Activated gamma-delta T cell (primary cell): ENCODE results near the gene WFS1.

Experiments used
- DNase-seq: peaks from one replicate; lab custom pipeline; 2025; lab: John Stamatoyannopoulos, UW
- total RNA-seq, 2 donors: gene quantifications; one replicate each; lab custom pipeline; 2026; lab: John Stamatoyannopoulos, UW

The WFS1 gene, protein sequence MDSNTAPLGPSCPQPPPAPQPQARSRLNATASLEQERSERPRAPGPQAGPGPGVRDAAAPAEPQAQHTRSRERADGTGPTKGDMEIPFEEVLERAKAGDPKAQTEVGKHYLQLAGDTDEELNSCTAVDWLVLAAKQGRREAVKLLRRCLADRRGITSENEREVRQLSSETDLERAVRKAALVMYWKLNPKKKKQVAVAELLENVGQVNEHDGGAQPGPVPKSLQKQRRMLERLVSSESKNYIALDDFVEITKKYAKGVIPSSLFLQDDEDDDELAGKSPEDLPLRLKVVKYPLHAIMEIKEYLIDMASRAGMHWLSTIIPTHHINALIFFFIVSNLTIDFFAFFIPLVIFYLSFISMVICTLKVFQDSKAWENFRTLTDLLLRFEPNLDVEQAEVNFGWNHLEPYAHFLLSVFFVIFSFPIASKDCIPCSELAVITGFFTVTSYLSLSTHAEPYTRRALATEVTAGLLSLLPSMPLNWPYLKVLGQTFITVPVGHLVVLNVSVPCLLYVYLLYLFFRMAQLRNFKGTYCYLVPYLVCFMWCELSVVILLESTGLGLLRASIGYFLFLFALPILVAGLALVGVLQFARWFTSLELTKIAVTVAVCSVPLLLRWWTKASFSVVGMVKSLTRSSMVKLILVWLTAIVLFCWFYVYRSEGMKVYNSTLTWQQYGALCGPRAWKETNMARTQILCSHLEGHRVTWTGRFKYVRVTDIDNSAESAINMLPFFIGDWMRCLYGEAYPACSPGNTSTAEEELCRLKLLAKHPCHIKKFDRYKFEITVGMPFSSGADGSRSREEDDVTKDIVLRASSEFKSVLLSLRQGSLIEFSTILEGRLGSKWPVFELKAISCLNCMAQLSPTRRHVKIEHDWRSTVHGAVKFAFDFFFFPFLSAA
- 4.2 to 4.4 reads per million in 2 donors for total RNA-seq

DNA sequence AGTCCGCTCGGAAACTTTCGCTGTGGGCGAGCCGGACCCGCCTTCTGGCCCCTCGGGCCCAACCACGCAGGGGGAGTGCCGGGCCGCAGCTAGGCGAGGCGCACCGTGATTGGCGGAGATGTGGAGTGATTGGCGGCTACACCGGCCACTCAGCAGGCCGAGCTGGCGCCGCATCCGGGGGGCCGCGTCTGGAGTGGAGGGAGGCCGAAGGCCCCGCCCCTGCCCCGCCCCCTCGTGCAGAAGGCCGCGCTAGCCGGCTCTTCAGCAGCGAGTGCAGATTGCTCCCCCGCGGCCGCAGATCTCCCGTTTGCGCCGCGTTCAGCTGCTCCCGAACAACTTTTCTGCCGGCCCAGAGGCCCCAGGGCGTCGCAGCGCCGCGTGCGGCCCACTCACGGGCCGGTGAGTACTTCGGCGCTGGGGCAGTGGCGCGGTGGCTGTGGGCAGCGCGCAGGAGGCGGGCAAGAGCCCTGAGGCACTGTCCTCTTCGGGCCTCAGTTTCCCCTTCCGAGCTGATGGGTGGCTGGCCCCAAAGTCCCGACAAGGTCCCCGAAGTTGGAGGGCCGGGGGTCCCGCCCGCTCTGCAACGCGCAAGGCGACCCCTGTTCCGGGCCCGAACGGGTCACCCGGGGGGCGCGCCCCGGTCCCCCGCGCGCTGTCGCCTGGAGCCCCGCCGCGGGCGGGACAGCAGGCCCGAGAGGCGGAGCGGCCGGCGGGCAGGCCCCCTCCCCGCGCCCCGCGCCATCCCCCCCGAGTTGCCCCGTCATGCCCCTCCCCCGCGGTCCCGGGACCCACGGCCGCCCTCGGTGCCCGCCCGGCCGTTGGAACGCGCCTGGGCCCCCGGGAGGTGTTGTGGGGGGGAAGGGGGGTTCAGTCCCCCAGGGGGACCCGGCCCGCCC, at the start of gene WFS1:
Gene WFS1, plus strand, starts transcription at position 235 of the 896 bp plus-strand sequence. CDS start 7,606 bp downstream, outside the sequence.
- peak; percentile 94 for DNase-seq

DNA sequence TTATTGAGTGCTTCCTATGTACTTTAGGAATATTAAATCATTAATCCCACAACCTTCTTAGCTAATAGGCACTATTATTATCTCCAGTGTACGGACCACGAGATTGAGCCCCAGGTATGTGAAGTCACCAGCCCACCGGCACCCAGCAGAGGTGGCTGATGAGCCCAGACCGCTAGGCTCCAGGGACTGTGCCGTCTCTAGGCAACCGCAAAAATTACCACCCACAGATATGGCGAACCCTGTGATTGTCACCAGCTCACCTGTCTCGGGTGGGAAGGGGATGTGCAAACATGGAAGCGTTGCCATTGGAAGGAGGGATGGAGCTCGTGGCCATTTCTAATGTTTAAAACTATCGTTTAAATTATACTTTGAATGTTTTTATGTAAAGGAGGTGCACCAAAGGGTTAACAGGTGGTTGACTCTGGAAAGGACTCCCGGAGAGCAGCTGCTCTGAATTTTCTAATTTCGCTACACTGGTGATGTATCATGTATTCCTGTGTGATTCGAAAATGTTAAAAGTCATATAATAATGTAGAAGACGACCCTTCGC, 48.3 kb upstream of the WFS1 start:
- DNase-seq: no peak

DNA sequence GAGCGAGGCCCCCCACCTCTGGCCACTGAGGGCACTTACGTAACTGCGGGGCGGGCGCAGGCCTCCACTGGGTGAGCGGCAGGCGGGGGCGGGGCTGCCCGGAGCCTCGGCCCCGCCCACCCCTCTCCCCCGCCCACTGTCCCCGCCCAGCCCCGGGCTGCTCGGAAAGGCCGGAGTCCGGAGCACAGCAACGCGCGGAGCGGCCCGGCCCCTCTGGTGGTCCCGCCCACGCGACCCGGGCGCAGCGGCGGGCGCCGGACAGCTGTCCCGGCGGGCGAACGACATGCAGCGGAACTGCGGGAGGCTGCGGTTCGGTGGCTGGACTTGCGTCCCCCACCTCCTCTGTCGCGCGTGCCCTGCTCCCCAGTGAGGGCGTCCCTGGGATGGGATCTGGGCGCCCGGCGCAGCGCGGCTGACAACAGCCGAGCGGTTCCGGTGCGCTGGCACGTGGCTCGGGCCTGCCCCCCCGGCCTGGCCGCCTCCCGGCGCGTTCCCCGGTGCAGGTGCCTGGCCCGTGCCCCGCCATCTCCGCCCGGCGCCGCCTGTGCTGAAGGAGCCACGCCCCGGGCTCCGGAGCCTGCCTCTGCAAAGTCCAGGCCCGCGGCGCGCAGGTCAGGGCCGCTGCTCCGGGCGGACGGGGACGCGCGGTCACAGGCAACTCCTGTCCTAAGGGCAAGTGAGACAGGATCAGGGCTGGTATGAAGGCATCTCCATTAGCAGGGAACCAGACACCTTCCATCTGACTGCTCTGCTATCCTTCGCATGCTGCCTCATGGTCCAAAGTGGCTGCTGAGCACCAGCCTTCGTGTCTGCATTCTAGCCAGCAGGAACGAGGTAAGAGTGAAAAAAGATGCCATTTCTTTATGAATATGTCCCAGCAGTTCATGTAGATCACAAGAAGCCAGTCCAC, 47.5 kb upstream of the WFS1 start:
- peak; percentile 45 for DNase-seq

DNA sequence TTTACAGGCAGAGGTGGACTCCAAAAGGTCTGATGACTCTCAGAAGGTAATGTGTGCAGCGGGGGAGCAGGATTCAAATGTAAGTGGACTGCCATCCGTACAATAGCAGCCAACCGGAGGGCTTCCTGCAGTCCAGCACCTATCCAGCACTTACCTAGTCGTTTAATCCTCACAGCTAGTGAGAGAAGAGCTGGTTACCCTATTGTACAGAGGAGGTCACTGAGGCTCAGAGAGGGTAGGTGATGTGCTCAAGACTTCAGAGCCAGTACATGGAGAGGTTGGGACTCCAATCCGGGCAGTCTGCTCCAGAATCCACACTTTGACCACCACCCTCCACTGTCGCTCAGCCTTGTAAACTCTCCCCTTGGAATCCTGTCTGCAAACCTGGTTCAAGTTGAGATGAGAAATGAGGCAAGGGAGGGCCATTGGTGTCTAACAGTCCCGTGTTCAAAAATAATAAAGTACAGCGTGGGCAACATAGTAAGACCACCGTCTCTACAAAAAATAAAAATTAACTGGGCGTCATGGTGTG, 46.8 kb upstream of the WFS1 start:
- no peak for DNase-seq

DNA sequence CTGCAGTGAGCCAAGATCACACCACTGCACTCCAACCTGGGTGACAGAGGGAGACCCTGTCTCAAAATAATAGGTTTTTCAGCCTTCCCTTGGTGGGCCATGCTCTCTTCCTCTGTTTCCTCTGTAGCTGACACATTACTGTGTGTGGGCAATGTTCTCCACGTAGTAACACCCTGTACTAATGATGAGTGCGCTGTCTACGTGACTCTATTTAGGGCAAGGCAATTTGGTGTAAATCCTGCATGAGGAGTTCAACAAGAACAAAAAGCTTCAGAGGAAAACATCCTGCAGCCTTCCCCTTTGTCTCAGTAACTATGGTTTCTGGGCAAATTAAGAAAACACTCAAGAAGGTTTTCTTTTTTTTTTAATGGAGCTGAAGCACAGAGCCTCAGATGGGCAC, 44.9 kb upstream of the WFS1 start:
- no peak for DNase-seq

DNA sequence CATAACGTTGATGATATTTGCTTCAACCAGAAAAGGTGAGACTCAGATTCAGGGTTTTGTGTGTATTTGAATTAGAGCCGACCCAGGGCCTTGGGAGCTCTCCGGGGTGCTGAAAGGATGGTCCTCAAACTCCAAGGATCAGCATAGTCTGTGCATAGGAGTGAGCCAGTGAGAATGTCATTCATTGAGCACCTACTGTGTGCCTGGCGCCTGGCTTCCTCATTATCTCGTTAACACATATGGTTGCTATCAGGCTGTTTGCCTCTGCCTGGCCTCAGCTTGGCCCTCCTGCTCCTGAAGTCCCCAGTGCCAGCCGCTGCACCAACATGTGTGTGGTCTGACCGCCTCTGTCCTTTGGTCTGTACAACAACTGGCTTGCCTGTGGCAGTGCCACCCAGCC, 44.2 kb upstream of the WFS1 start:
- DNase-seq: no peak

DNA sequence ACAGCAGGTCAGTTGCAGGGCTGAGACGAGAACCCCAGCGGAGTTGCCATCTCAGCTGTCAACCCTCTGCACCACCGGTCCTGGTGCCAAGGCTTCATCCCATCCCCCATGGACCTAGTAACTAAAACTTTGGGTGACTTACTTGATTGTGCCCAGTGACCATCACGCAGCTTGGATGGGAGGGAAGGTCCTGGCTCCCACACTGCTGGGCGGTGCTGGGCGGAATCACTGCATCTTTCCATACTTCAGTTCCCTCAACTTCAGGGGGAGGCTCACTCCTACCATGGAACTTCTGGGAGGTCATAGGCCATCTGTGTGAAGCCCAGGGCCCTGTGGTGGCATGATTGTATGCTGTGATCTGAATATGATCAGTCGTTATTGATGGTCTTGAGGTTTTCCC, 43.1 kb upstream of the WFS1 start:
- DNase-seq: no peak

DNA sequence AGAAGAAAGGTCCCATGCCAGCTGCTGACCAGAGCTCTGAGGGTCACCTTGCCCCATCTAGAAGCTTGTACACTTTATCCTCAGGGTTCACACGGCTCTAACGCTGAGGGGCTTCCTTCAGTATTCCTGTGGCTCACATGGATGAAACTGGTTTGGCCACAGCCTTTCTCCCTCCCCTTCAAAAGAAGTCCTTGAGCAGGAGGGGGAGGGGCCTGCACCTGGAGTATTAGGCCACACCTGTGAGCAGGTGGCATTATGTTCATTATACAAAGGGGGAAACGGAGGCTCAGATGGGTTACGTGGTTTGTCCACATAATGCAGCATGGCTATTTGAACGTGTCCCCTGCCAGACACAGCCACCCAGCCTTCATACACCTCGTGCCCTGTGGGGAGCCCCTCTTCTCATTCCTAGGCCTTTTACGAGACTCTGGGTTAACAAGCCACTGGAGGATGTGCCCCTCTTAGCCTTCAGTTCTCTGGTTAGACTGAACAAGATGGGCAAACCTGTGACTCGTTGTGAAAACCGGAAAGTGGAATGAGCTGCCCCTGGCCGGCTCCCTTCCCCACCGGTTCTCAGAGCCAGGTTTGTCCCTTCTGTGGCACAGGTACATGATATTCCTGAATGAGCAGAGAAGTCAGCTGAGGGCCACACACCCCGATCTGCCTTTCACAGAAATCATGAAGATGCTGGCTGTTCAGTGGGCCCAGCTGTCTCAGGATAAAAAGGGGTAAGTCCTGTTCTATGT, 42.1 kb upstream of the WFS1 start:
- DNase-seq: no peak

DNA sequence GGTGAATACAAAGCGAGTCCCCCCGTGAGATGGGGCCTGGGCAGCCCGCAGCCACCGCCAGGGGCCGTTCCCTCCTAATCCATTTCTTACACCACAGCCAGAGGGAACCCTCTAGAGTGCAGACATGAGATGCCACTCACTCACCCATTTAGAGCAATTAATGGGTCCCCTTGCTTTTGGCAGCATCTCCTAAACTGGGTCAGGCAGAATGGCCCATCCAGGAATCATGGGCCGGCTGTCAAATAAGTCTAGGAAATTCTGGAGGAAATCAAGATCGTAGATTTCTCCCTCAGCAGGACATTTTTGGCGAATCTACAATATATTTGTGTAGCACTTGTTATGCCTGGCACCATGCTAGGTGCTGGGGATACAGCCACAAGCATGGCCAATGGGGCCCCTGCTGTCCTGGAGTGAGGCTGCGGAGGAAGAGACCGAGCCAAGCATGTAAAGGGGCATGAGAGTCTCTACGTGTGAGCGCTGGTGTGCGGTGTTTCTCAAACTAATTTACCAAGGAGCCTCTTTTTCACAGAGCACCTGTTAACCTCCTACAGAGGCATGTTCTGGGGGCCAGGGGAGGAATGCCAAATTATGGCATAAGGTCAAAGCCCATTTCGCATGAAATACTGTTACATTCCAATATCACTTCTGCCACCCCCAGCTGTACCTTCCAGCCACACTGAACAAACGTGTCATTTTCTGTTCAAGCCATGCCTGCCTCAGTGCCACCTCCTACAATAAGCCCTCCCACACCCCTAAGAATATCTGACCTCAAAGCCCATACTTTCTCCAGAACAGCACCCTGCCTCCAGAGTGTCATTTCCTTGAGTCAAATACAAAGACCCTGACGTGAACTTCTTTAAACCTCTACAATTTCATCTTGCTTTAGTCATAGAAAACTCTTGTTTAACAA, 41.2 kb upstream of the WFS1 start:
- DNase-seq: no peak

DNA sequence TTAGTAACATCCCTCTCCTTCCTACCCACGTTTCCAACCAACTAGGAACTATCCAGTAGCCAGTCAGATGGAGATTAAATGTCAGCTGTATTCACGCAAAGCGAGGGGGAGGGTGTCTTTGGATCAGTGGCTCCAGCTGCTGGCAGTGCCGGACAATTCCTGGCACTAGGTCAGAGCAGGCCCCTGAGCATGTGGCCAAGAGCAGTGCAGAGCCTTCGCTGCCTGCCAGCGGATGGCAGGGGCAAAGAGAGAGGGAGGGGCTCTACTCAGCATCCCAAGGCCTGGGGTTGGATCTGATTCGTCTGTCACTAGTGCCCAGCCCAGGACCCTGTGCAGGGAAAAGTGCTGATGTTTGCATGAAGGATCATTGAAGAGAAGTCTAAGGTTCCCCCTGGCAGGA, 40.6 kb upstream of the WFS1 start:
- no peak for DNase-seq

DNA sequence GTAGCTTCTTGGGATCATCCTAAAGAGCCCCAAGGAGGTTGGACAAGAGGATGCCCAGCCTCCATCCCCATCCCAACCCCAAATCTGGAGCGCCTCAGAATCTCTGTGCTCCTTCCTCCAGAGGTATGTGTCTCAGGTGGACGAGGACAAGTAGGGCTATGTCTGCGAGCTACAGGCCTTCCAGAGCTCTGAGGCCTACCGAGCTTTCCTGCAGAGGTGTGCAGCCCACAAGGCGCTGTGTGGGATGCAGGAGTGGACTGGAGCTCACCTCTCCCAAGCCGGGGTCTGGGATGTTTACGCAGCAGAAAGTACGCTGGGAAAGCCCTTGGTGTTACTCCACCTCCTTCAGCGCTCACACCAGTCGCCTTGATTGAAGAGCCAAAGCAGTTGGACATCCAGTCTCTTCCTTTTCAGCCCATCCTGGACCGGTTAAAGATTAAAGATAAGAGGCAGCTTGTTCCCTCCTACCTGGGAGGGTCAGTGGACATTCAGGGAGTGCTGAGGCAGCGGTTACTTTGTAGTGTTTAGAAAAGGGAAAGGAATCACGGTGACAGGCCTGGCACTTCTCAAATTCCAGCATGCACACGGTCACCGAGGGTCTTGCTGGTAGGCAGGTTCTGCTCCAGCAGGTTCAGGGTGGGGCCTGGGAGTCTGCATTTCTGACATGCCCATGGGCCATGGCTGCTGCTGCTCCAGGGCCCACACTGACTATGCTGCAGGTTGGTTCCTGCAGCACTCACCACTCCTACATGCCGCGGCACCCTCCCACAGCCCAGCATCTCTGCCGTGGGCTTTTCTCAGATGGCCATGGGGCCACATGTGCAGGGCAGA, 39.8 kb upstream of the WFS1 start:
- no peak for DNase-seq

DNA sequence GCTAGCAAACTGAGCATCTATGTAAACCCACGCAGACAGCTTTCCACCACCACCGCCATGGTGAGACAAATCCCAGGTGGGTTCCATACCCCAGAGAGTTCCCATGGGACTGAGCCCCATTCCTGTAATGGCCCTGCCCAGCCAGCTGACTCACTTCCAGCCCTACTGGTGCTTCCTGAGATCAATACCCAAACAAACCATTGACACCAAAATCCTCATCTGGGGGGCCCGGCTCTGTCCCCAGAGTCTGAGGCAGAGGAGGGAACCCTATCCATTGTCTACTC, 39.2 kb upstream of the WFS1 start:
- no peak for DNase-seq

DNA sequence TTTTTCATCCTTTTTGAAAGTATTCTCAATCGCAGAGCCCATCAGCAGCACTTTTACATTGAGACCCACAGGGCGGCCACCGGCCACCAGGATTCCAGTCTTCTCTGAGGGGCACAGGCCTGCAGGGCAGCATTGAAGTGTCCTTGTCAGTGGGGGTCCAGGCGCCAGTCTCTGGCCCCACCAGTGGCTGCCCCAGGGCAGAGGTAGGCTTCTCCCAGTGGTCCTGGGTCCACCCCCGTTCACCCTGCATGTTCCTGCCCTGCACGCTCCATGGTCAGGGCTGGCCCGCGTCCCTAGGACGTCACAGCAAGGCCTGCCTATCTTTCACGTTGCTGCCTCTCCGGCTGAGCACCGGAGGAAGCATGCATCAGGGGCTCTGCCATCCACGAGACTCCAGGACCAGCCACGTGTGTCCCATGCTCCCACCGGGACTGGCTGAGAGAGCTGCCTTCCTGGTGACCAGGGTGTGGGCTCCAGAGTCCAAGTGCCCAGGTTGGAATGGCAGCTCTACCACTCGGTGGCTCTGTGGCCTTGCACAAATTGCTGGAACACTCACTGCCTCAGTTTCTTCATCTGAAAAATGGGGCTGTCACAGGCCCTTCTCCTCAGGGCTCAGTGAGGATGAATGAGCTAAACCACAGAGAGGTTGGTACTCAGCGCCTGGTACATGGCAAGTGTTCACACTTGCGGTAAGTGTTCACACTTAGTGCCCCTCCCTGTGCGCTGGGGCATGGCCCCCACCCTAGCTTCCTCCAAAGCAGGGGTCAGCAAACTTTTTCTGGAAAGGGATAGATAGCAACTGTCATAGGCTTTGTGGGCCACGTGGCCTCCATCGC, 38.6 kb upstream of the WFS1 start:
- no peak for DNase-seq

DNA sequence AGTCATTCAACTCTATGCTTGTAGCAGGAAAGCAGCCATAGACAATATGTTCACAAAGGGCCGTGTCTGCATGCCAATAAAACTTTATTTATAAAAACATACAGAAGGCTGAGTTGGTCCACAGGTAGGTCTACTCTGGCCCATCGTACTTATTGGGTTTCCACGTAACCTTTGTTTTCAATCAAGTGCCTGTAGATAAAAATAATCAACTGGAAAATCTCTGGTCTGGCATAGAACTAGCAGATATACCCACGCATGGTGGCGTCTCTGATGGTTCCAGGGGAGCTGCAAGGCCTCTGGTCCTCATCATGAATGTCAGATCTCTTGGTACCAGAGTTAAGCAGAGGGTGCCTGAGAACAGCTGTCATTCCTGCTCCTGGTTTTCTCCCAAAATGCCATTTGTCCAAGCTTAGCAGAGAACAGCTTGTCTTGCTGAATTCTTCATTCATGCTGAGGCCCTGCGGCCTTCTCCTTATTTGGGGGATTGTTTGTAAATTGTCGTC, 37.9 kb upstream of the WFS1 start:
- DNase-seq: no peak

DNA sequence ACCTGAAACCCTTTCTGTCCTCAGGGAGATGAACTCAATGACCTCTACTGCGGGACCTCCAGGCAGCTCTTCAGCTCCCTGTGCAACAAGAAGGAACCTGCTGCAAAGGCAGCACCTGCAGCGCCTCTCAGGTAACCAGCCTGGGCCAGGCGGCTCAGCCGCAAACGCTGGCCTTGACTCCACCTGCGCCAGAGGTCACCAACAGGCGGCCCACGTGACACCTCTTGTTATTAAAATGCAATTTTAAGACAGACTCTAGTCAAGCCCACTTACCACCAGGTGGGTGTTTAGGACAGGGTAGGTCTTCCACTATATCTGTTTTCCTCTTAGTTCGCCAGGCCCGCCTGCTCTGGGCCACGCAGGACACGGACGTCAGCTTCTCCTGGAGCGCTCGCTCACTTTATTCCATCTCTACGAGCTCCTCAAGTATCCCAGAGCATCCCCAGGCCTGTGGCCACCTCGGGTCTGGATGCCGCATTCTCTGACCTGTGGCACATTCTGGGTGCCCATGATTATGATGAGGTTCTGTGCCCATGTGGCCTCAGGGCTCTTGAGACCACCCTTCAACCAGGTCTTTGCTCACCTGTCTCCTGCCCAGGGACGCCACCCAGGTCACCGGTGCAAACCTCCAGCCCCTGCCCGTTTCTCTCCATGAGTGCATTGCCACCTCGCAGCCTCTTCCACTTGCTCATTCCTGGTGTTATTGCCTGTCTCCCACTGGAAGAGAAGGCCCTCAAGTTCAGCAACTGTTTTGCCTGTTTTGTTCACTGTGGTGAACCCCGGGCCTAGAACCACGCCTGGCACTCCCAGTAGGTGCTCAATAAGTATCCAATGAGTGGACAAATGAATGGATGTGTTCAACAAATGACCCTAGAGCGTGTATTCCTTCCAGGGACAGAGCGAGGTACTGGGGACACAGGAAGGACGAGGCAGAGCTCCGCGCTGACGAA, 36.5 kb upstream of the WFS1 start:
- no peak for DNase-seq

DNA sequence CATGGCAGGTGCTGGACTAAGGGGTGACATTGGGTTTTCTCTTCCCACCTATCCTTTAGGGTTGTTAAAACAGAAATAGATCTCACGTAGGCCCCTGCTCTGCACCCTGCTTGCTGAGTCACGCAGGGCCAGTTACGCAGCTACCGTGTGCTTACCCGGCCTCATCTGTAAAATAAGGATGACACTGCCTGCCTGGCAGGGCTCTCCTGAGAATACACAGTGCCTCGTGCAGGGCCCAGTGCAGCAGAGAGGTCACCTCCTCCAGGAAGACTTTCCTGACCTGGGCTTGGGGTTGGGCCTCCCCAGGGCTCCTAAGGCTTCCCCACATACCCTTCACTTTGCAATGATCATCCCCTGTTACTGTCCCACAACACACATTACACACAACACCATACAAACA, 35.7 kb upstream of the WFS1 start:
- DNase-seq: no peak
